GM12892 (cell line): ENCODE measurements around the gene DLG2.

Experiments
- DNase-seq: peaks from one replicate; pipeline ENCODE4 v3.0.0; 2011; ENCODE audit not compliant: insufficient read length
- FAIRE-seq: peaks from 2 replicates; lab custom pipeline; 2011; peaks lifted over from hg19 to GRCh38; lab: Jason Lieb, UNC
- POLR2A ChIP-seq: IDR thresholded peaks from 2 replicates; pipeline ENCODE4 v1.6.1; 2011; ENCODE audit warnings: low read depth, low read length, control low read depth
- POLR2AphosphoS5 ChIP-seq: IDR thresholded peaks from 2 replicates; pipeline ENCODE4 v1.6.1; 2011; ENCODE audit warnings: low read depth, low read length, control low read depth
- TAF1 ChIP-seq: IDR thresholded peaks from 2 replicates; pipeline ENCODE4 v1.6.1; 2011; ENCODE audit warnings: low read depth, mild to moderate bottlenecking, control low read depth, low read length, borderline replicate concordance

DLG2 gene

DNA sequence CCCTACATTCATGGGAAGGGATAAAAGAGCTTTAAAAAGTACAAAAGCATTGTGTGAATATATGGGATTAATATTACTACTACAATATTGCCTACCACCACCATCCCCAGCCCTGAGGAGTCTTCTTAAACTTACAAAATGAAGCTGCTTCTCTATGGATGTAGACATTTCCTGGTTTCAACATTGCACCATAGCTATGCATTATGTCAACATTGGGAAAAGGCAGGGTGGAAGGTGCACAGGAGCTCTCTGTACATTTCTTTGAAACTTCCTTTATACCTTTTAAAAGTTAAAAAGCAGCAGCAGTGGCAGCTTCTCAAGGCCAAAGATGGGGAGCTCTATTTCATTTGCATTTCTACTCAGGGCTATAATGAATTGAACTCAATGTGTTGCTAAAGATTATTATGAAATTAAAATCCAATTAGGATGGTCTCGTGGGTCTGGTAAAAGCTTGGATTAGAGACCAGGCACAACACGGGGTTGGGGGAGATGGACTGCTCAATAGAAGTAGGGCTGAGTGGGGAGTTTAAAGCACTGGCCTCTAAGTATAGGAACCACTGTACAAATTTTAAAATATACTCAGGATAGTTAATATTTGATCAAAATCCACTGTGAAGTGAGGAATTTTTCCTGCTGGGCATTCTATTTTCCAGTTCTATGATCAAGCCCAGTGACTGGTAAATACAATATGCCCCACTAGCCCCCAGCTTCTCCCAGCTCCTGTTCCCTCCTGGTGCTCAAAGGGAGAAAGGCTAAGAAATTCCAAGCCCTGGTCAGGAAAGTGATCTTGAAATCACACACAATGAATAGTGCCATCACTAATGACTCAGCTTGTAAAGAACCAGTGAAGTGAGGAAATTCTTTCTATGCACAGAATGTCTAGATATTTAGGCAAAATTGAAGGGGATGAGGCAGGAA, 1978.3 kb downstream of the DLG2 start:
- FAIRE-seq (no peak), DNase-seq (no peak)
- TF ChIP-seq POLR2A (no peak), POLR2AphosphoS5 (no peak), TAF1 (no peak)

DNA sequence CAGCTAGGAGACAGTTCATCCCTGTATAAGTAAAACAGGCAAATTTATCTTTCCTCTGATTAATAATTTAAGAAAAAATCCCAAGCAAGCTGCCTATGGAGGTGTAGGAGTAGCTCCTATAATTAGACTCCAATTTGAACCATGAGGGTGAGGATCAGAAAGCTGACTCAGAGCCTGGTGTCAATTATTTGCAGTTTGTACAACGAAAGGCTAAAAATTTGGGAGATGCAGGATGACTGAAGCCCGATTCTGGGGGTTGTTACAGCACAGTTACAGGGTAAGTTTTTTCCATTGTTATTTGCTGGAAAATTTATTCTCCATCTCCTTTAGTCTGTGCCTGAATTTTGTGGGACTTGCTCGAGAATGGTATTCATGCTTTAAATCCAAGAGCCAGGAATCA, 1981.6 kb downstream of the DLG2 start:
- DNase-seq (no peak), FAIRE-seq (no peak)
- TF ChIP-seq POLR2A = no peak

DNA sequence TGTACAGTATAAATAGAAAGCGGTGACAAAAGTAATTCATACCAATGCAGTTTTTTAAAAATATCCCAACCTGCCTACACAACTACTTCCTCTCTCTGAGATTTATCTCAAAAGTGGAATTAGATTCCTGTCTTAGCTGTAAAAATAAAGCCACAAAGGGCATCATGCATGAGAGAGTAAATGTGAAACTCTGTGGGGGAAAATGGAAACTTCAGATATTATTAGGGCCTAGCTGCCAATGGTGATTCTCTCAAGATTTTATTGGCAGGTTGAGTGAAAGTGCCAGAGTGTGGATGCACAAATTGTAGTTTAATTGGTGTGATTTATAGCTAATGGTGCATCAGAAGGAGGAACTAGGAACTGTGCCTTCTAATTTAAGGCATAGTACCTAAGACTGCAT, 1984.0 kb downstream of the DLG2 start:
- TF ChIP-seq TAF1 (no peak), POLR2A (no peak), POLR2AphosphoS5 (no peak)
- FAIRE-seq (peak; percentile 5), DNase-seq (no peak)

DNA sequence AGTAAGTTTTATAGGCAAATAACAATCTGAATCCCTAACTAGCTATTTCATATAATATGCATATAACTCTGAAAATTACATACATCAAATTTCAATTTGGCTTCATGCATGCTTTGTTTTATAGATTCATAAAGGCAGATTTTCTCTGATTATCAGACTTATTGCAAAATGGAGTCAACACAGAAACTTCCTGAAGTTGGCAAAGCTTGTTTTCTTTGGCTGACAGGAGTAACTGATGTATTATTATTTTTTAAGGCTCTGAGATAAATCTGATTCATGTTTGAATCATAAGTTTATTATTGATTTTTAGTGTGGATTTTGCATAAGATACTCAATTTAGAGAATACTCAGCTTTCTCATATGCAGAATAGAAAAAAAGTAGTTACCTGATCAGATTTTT, 1984.6 kb downstream of the DLG2 start:
- no peak for TF ChIP-seq TAF1
- TF ChIP-seq POLR2AphosphoS5 = no peak
- FAIRE-seq = no peak
- DNase-seq = no peak

DNA sequence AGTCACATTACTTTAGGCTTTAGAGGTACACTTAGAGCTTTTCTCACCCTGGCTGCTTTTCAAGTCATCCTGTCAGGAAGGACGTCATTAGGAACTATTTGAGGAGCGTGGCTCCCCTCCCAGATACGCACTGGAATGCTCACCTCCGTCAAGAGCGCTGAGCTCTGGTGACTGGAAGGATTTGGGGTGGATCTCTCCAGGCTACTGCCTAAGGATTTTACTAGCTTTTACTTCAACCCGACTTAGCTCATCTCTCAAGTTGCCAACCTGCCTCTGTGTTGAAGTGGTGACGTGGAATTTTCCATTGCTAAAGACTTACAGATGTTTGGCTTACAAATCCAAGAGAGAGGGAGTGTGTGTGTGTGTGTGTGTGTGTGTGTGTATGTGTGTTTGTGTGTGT, 1985.6 kb downstream of the DLG2 start:
- TF ChIP-seq POLR2A (no peak), TAF1 (no peak), POLR2AphosphoS5 (no peak)
- FAIRE-seq = no peak
- DNase-seq = no peak

DNA sequence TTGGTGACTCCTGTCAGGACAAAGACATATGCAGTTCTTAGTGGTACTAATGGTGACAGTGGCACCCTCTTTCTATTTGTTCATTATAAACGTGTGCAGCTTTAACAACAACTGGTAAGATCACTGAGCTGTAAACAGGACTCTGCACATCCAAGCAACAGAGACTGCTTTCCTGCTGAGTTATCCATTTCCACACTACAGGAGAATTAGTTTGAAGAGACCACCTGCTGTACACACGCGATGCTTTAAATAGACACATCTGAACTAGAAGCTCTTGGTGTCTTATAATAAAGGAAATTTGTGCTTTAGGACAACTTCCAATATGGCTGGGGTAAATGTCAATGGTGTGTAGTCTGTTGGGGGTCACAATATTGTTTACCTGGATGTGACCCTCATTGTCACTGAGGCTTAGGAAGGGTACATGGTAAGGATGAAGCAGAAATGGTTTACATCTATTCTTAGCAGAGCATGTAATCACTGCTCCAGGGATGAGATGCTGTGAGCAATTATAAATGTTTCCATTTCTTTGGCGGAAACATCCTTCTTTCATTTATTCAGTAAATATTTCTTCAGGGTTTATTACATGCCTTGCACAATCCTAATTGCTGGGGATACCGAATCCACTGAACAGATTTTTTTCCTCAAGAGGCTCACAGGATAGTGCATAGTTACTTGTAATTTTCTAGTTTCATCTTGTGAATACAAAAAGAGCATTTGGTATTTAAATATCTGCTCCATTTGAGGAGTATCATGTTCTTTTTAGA, 1987.0 kb downstream of the DLG2 start:
- FAIRE-seq = no peak
- TF ChIP-seq POLR2AphosphoS5 (no peak), TAF1 (no peak), POLR2A (no peak)

DNA sequence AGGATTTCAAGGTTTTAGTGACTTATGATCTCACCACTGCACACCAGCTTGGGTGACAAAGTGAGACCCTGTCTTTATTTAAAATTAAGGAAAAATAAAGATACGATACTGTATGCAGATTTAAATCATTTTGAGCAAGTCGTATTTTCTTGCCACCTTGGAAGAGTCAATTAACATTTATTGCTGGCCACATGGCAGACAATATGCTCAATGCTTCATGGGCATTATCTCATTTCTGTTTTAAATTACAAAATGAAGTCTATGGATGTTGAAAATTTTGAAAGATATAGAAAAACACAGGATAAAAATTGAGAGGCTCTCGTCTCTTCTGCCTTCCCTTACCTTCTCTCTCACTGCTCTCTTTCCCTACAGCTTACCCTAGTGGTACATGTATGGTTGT, 1992.0 kb downstream of the DLG2 start:
- no peak for TF ChIP-seq POLR2A
- no peak for TF ChIP-seq TAF1
- no peak for TF ChIP-seq POLR2AphosphoS5
- DNase-seq (no peak), FAIRE-seq (no peak)

More for the DNA sequence above, 1987.0 kb downstream of the DLG2 start:
- DNase-seq = no peak

DNA sequence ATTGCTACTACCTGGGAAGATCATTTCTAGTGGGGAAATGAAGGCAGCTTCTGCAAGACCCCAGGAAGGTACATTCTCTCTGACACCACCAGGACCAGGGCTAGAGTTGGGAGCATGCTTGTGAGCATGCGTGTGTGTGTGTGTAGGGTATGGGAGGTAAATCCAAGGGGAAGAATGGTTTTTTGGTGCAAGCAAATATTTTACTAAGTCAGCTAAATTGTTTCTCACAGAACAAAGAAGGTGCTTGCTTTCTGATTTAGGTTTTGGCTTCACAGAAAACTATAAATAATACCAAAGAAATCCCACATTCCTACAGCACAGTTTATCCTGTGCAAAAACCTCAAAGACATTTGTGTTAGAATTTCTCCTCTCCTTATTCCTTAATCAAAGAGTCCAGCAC, 1996.9 kb downstream of the DLG2 start:
- FAIRE-seq (no peak), DNase-seq (no peak)
- TF ChIP-seq POLR2A = no peak
- no peak for TF ChIP-seq POLR2AphosphoS5
- TF ChIP-seq TAF1 = no peak

DNA sequence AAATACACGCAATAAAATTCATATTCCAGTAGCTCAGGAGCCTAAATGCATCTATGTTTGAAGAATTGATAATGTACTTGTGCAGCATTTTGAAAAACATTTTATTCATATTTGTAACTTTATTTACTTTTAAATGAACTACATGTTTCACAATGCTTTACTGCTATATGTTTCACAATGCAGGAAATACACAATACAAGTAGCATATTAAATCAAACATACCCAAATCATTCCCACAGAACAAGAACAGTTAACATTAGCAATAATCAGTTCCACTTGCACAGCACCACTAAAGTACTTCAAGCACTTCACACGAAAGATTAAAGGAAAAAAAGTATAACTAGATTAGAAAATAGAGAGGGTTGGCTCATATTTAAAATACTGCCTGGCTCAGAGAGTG, 1997.4 kb downstream of the DLG2 start:
- peak; percentile 5 for FAIRE-seq
- no peak for DNase-seq
- TF ChIP-seq POLR2A (no peak), POLR2AphosphoS5 (no peak), TAF1 (no peak)

DNA sequence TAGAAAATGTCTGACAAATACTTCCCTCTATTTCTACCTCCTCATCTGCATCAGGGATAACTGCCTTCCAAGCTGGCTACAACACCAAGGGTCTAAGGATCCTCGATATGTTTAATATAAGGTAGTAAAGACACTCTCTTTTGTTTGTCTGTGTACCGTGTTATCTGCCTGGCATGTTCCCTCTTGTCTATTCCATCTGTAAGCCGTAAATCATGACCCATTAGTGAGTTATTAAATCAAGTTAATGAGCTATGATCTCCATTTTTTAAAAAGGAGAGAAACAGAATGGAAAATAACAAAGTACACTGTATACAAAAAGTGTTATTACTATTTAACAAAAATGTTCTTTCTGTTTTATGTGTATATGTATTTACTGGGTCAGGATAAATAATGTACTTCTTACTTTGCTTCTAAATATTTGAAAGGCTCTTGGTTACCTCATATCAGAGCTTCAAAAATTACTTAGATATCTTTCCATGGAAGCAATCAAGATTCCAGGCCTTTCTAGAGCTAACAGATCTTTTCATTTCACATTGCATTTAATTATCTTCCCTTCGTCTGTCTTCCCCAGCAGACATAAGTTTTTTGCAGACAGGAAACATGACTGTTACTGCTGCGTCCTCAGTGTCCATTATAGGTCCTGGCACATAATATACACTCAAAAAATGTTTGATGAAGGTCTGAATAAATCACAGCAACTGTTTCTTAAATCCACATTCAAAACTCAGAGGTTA, 1998.4 kb downstream of the DLG2 start:
- peak; percentile 76 for FAIRE-seq
- TF ChIP-seq TAF1 (no peak), POLR2A (no peak)

DNA sequence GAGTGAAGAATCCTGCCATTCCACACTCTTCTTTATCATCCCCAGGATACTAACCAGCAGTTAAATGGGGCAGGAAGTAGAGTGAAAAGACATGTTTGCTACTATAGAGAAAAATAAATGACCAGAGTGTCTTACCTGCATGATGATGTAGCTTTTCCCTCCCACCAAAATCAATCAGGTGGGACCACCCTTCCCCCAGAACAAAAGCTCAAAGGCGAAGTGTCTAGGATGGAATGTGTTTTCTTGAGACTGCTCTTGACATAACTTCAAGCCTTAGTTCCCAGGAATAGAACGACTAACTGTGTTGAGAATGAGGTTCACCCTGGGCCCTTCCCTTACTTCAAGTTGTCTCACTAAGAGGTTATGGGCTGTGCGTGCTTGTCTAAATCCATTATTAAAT, 2001.8 kb downstream of the DLG2 start:
- TF ChIP-seq TAF1 = no peak
- TF ChIP-seq POLR2A = no peak
- no peak for TF ChIP-seq POLR2AphosphoS5
- FAIRE-seq (no peak), DNase-seq (no peak)

More for the DNA sequence above, 1998.4 kb downstream of the DLG2 start:
- no peak for DNase-seq

DNA sequence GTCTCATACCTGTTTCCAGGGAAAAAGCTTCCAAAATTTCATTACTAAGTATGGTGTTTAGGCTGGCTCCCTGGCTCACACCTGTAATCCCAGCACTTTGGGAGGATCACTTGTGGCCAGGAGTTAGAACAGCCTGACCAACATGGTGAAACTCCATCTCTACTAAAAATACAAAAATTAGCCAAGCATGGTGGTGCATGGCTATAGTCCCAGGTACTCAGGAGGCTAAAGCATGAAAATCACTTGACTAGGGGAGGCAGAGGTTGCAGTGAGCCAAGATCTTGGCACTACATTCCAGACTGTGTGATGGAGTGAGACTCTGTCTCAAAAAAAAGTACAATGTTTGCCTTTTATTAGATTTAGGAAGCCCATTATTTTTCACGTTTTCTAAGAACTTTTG, 2009.5 kb downstream of the DLG2 start:
- TF ChIP-seq POLR2A (no peak), TAF1 (no peak), POLR2AphosphoS5 (no peak)
- FAIRE-seq (no peak), DNase-seq (no peak)
